Osteocyte (in vitro differentiated cells): ENCODE results near the gene RCOR1. TPM values are rescaled to one million over a fixed set of nuclear protein-coding genes. Genes with fewer than 3 reads are reported as not detected.
A peak's percentile ranks its signal among the peaks of the same experiment; 100 is the strongest.

Experiments
- DNase-seq: peaks from one replicate; pipeline ENCODE4 v3.0.0; 2021; ENCODE audit warnings: mixed read lengths; ENCODE audit not compliant: unreplicated experiment; ENCODE audit errors: extremely low spot score
- H3K27ac Mint-ChIP-seq: one replicate; pipeline ENCODE4 v1.8.0; 2021; ENCODE audit warnings: mild to moderate bottlenecking, mixed read lengths; ENCODE audit not compliant: unreplicated experiment
- H3K27me3 Mint-ChIP-seq: one replicate; pipeline ENCODE4 v1.8.0; 2021; ENCODE audit warnings: mixed read lengths; ENCODE audit not compliant: unreplicated experiment
- H3K36me3 Mint-ChIP-seq: one replicate; pipeline ENCODE4 v1.8.0; 2021; ENCODE audit warnings: mixed read lengths; ENCODE audit not compliant: unreplicated experiment
- H3K4me1 Mint-ChIP-seq: one replicate; pipeline ENCODE4 v1.8.0; 2021; ENCODE audit warnings: mixed read lengths; ENCODE audit not compliant: unreplicated experiment
- H3K4me3 Mint-ChIP-seq: one replicate; pipeline ENCODE4 v1.8.0; 2021; ENCODE audit warnings: mild to moderate bottlenecking, moderate library complexity, mixed read lengths; ENCODE audit not compliant: unreplicated experiment
- H3K9me3 Mint-ChIP-seq: one replicate; pipeline ENCODE4 v1.8.0; 2021; ENCODE audit warnings: mixed read lengths; ENCODE audit not compliant: unreplicated experiment
- CTCF ChIP-seq: fragments of 200-600 bp; sonication (generic); IDR thresholded peaks from 2 replicates; pipeline ENCODE4 v1.5.0; 2021; ENCODE audit warnings: antibody characterized with exemption, mild to moderate bottlenecking, moderate library complexity
- total RNA-seq: library from RNA; stranded (reverse); gene quantifications from 2 replicates; pipeline ENCODE4 v1.2.1, GENCODE V29; 2021

RCOR1 gene
- total RNA-seq, 1 donor from 2014 or later, result 23.6 TPM

- Mint-ChIP-seq H3K4me1 (peaks cover 45% of the 10 kb centered on the region), H3K4me3 (peak overlapping the region; percentile 90), H3K27me3 (no peaks in the 10 kb centered on the region), H3K9me3 (no peaks in the 10 kb centered on the region), H3K36me3 (no peaks in the 10 kb centered on the region), H3K27ac (peak overlapping the region; percentile 78)
- no peak for TF ChIP-seq CTCF
- DNase-seq, result no peak
These were observed 991 bp upstream of the RCOR1 start for GRCh38 chr14:102591372-102591943.

GRCh38 chr14:102592763-102593060 is 263 bp downstream of the RCOR1 start:
- H3K9me3 Mint-ChIP-seq, result no peaks in the 10 kb centered on the region
- H3K4me1 Mint-ChIP-seq, result peaks cover 39% of the 10 kb centered on the region
- H3K27ac Mint-ChIP-seq, result no peak overlapping the region
- H3K4me3 Mint-ChIP-seq, result peak overlapping the region; percentile 93
- DNase-seq, result peak; percentile 85
- no peaks in the 10 kb centered on the region for H3K36me3 Mint-ChIP-seq
- no peaks in the 10 kb centered on the region for H3K27me3 Mint-ChIP-seq
- no peak for TF ChIP-seq CTCF

- Mint-ChIP-seq H3K27me3 (no peaks in the 10 kb centered on the region), H3K4me3 (peak overlapping the region; percentile 93), H3K27ac (peak overlapping the region; percentile 90), H3K36me3 (no peaks in the 10 kb centered on the region), H3K9me3 (no peaks in the 10 kb centered on the region), H3K4me1 (peaks cover 39% of the 10 kb centered on the region)
- TF ChIP-seq CTCF, result peak; percentile 47
- peak; percentile 86 for DNase-seq
These were observed 794 bp downstream of the RCOR1 start for GRCh38 chr14:102593061-102593824.

- Mint-ChIP-seq H3K27ac (peak overlapping the region; percentile 90), H3K4me1 (peaks cover 38% of the 10 kb centered on the region), H3K36me3 (no peaks in the 10 kb centered on the region), H3K27me3 (no peaks in the 10 kb centered on the region), H3K4me3 (peak overlapping the region; percentile 93), H3K9me3 (no peaks in the 10 kb centered on the region)
- DNase-seq, result no peak
- no peak for TF ChIP-seq CTCF
These were observed 1.3 kb downstream of the RCOR1 start for GRCh38 chr14:102593825-102594137.

- H3K4me3 Mint-ChIP-seq, result peak overlapping the region; percentile 93
These were observed 2.2 kb downstream of the RCOR1 start for GRCh38 chr14:102594514-102595175.

More at GRCh38 chr14:102594514-102595175, 2.2 kb downstream of the RCOR1 start:
- Mint-ChIP-seq H3K36me3 (no peaks in the 10 kb centered on the region), H3K27ac (peak overlapping the region; percentile 90), H3K9me3 (no peaks in the 10 kb centered on the region), H3K4me1 (peaks cover 37% of the 10 kb centered on the region), H3K27me3 (no peaks in the 10 kb centered on the region)
- peak; percentile 78 for TF ChIP-seq CTCF
- no peak for DNase-seq
